GM19463 (cell line): ENCODE data around the gene HERC2.
"Not testable (repeated sequence)": the region's sequence is repeated elsewhere in the genome, so short reads cannot be mapped to it uniquely, and the experiment has no call there.

ENCODE experiments used
- ATAC-seq: cut with Tn5 transposase; IDR thresholded peaks from one replicate; pipeline ENCODE4 v1.9.1; 2021; ENCODE audit warnings: mild to moderate bottlenecking, moderate library complexity; ENCODE audit not compliant: unreplicated experiment

HERC2 gene

GRCh38 chr15:28286031-28286430 is 35.9 kb downstream of the HERC2 start:
- ATAC-seq: no peak

- ATAC-seq: no peak
These were observed 40.1 kb downstream of the HERC2 start for GRCh38 chr15:28281876-28282275.

- ATAC-seq: no peak
These were observed 47.3 kb downstream of the HERC2 start for GRCh38 chr15:28274635-28275034.

GRCh38 chr15:28273873-28274610 is 47.9 kb downstream of the HERC2 start:
- no peak for ATAC-seq

- ATAC-seq: no peak
These were observed 48.5 kb downstream of the HERC2 start for GRCh38 chr15:28273468-28273867.

GRCh38 chr15:28272587-28272986 is 49.4 kb downstream of the HERC2 start:
- no peak for ATAC-seq

- no peak for ATAC-seq
These were observed 50.2 kb downstream of the HERC2 start for GRCh38 chr15:28271697-28272260.

GRCh38 chr15:28269097-28269496 is 52.9 kb downstream of the HERC2 start:
- ATAC-seq: no peak

- no peak for ATAC-seq
These were observed 54.3 kb downstream of the HERC2 start for GRCh38 chr15:28267727-28268126.

GRCh38 chr15:28265334-28266019 is 56.5 kb downstream of the HERC2 start:
- ATAC-seq: no peak

GRCh38 chr15:28264166-28264565 is 57.8 kb downstream of the HERC2 start:
- no peak for ATAC-seq

GRCh38 chr15:28262438-28262837 is 59.5 kb downstream of the HERC2 start:
- ATAC-seq: no peak

GRCh38 chr15:28260722-28261121 is 61.3 kb downstream of the HERC2 start:
- ATAC-seq: no peak

GRCh38 chr15:28260317-28260716 is 61.7 kb downstream of the HERC2 start:
- ATAC-seq: no peak

- no peak for ATAC-seq
These were observed 66.0 kb downstream of the HERC2 start for GRCh38 chr15:28255965-28256364.

- ATAC-seq: no peak
These were observed 69.1 kb downstream of the HERC2 start for GRCh38 chr15:28252831-28253230.

GRCh38 chr15:28246605-28247004 is 75.4 kb downstream of the HERC2 start:
- ATAC-seq: no peak

GRCh38 chr15:28243901-28244300 is 78.1 kb downstream of the HERC2 start:
- no peak for ATAC-seq

GRCh38 chr15:28243399-28243798 is 78.6 kb downstream of the HERC2 start:
- no peak for ATAC-seq

GRCh38 chr15:28238296-28238695 is 83.7 kb downstream of the HERC2 start:
- not testable (repeated sequence) for ATAC-seq

GRCh38 chr15:28231743-28232142 is 90.2 kb downstream of the HERC2 start:
- not testable (repeated sequence) for ATAC-seq

GRCh38 chr15:28231336-28231735 is 90.6 kb downstream of the HERC2 start:
- not testable (repeated sequence) for ATAC-seq
